Neuronal stem cell (in vitro differentiated cells): Measurements from ENCODE around the gene ATP8B2.
"Not testable (repeated sequence)": the region's sequence is repeated elsewhere in the genome, so short reads cannot be mapped to it uniquely, and the experiment has no call there.

Source experiments
- DNase-seq: peaks from one replicate; pipeline ENCODE4 v3.0.0-alpha.2; 2013; ENCODE audit warnings: low spot score
- H2AFZ ChIP-seq: one replicate; pipeline ENCODE4 v1.6.1; 2013; ENCODE audit warnings: mild to moderate bottlenecking, low read length, inconsistent platforms
- H2AK5ac ChIP-seq: 2 replicates; pipeline ENCODE4 v1.6.1; 2013; ENCODE audit warnings: low read depth, mild to moderate bottlenecking, inconsistent platforms, low read length, moderate library complexity, mixed read lengths
- H2BK120ac ChIP-seq: 2 replicates; pipeline ENCODE4 v1.6.1; 2013; ENCODE audit warnings: low read depth, mild to moderate bottlenecking, inconsistent platforms, low read length, moderate library complexity, mixed read lengths
- H2BK12ac ChIP-seq: one replicate; pipeline ENCODE4 v1.6.1; 2013; ENCODE audit warnings: low read length, inconsistent platforms
- H2BK15ac ChIP-seq: 2 replicates; pipeline ENCODE4 v1.6.1; 2013; ENCODE audit warnings: mild to moderate bottlenecking, low read length, inconsistent platforms, mixed read lengths
- H2BK5ac ChIP-seq: one replicate; pipeline ENCODE4 v1.6.1; 2013; ENCODE audit warnings: inconsistent platforms, mild to moderate bottlenecking, low read length, moderate library complexity
- H3K14ac ChIP-seq: one replicate; pipeline ENCODE4 v1.6.1; 2013; ENCODE audit warnings: low read length, inconsistent platforms
- H3K18ac ChIP-seq: 2 replicates; pipeline ENCODE4 v1.6.1; 2013; ENCODE audit warnings: low read length, inconsistent platforms
- H3K23ac ChIP-seq: 2 replicates; pipeline ENCODE4 v1.6.1; 2013; ENCODE audit warnings: low read depth, mild to moderate bottlenecking, mixed read lengths, low read length, inconsistent platforms; ENCODE audit not compliant: poor library complexity
- H3K27ac ChIP-seq: replicated peaks from 3 replicates; pipeline ENCODE4 v1.5.1; 2013; ENCODE audit warnings: low read length, inconsistent platforms
- H3K27me3 ChIP-seq, 3 experiments: 2 replicates each; pipeline ENCODE4 v1.6.1; 2013; ENCODE audit warnings: low read length in 3 of 3, mild to moderate bottlenecking in 2 of 3, inconsistent platforms in 1 of 3, low read depth in 1 of 3, mixed read lengths in 1 of 3, moderate library complexity in 1 of 3; ENCODE audit not compliant: control insufficient read depth in 3 of 3, insufficient read depth in 3 of 3
- H3K36me3 ChIP-seq, 2 donors: replicated peaks in 1 of 2; 2 replicates each; pipeline ENCODE4 v1.6.1; 2013; ENCODE audit warnings: low read length in 2 of 2; ENCODE audit not compliant: control insufficient read depth in 2 of 2, insufficient read depth in 2 of 2
- H3K4ac ChIP-seq: 2 replicates; pipeline ENCODE4 v1.6.1; 2013; ENCODE audit warnings: inconsistent platforms, mild to moderate bottlenecking, low read length, moderate library complexity
- H3K4me1 ChIP-seq, 2 donors: 1 replicate in 1 of 2; 2 replicates in 1 of 2; pipeline ENCODE4 v1.6.1; 2013; ENCODE audit warnings: low read length in 2 of 2, low read depth in 1 of 2; ENCODE audit not compliant: control insufficient read depth in 2 of 2, insufficient read depth in 1 of 2
- H3K4me2 ChIP-seq: one replicate; pipeline ENCODE4 v1.6.1; 2013; ENCODE audit warnings: mild to moderate bottlenecking, low read length, inconsistent platforms; ENCODE audit not compliant: insufficient read depth, poor library complexity, severe bottlenecking
- H3K4me3 ChIP-seq, 2 donors: 2 replicates each; pipeline ENCODE4 v1.5.1; 2013; ENCODE audit warnings: low read length in 2 of 2, mild to moderate bottlenecking in 2 of 2, inconsistent platforms in 1 of 2, moderate library complexity in 1 of 2
- H3K79me1 ChIP-seq: one replicate; pipeline ENCODE4 v1.6.1; 2013; ENCODE audit warnings: low read depth, mild to moderate bottlenecking, inconsistent platforms, low read length, moderate library complexity
- H3K9ac ChIP-seq: one replicate; pipeline ENCODE4 v1.6.1; 2013; ENCODE audit warnings: mild to moderate bottlenecking, low read depth, low read length, inconsistent platforms; ENCODE audit not compliant: poor library complexity
- H3K9me3 ChIP-seq, 2 donors: replicated peaks in 1 of 2; 2 replicates each; pipeline versions ENCODE3 to v1.6.1; 2013; ENCODE audit warnings: low read length in 2 of 2, mild to moderate bottlenecking in 2 of 2, inconsistent platforms in 1 of 2, low read depth in 1 of 2, mixed read lengths in 1 of 2, moderate library complexity in 1 of 2; ENCODE audit not compliant: control insufficient read depth in 2 of 2, insufficient read depth in 1 of 2
- H4K8ac ChIP-seq: one replicate; pipeline ENCODE4 v1.6.1; 2013; ENCODE audit warnings: low read depth, mild to moderate bottlenecking, inconsistent platforms, low read length, moderate library complexity
- H4K91ac ChIP-seq: one replicate; pipeline ENCODE4 v1.6.1; 2013; ENCODE audit warnings: low read length, low read depth, mild to moderate bottlenecking, inconsistent platforms; ENCODE audit not compliant: poor library complexity
- WGBS, 2 donors: extraction: QIAGEN DNeasy Blood & Tissue Kit; methylation state at CpG; one replicate each; pipeline ENCODE4 v1.1.7; 2013; ENCODE audit warnings: missing lambda C conversion rate in 2 of 2, mixed read lengths in 1 of 2; ENCODE audit not compliant: insufficient read length in 2 of 2, insufficient replicate concordance in 1 of 2; ENCODE audit errors: extremely low coverage in 2 of 2; 5-methylcytosine and 5-hydroxymethylcytosine counted together

The ATP8B2 gene

DNA sequence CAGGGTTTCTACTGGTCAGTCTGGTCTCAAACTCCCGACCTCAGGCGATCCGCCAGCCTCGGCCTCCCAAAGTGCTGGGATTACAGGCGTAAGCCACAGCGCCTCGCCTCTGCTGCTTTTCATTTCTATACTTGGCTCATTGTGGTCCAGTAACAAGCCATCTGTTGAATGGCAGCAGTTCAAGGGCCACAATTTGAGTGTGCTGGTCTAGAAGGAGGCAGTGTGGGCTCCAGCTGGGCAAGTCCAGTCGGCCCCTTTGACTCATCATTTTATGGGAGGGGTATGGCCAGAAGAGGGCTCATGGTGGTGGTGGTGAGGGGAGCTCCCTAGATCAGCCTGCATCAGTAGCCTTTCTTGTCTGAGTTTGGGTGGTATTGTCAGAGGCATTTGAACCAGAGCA is 33.2 kb downstream of the ATP8B2 start:
- Histone ChIP-seq H3K79me1 (no peaks in the 10 kb centered on the region), H2BK15ac (no peak overlapping the region), H4K91ac (no peak overlapping the region), H2BK12ac (no peak overlapping the region), H3K4me1 (peaks cover 2 to 9% of the 10 kb centered on the region in 2 donors), H3K23ac (no peak overlapping the region), H3K4me2 (no peak overlapping the region), H2BK120ac (no peak overlapping the region), H3K27me3 (no peaks in the 10 kb centered on the region), H2AFZ (peak overlapping the region; percentile 34), H3K18ac (no peak overlapping the region), H4K8ac (no peak overlapping the region), H3K4me3 (no peak overlapping the region), H2AK5ac (no peak overlapping the region), H3K9me3 (peaks cover 0 to 4% of the 10 kb centered on the region in 2 donors), H2BK5ac (no peak overlapping the region), H3K4ac (no peak overlapping the region), H3K14ac (no peak overlapping the region), H3K36me3 (no peaks in the 10 kb centered on the region), H3K27ac (no peak overlapping the region), H3K9ac (no peak overlapping the region)
- WGBS, 2 donors: no CpG with 5 or more reads among the region's 8 CpGs
- no peak for DNase-seq

DNA sequence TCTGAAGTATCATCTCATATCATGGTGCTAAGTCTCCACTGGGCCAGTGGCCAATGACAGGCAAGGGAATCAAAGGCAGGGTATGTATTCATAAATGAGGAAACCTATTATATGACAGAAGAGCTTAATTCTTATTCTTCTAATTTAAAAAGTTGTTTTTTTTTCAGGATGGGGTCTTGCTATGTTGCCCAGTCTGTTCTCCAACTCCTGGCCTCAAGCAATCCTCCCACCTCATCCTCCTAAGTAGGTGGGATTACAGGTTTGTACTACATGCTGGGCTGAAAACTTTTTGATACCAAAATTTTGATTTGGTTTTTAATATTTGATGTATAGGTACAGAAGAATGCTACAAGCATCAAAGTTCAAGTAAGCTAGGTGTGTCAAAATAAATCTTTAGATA is 35.0 kb downstream of the ATP8B2 start:
- Histone ChIP-seq H4K8ac (no peak overlapping the region), H3K4me1 (no peaks in the 10 kb centered on the region), H3K79me1 (no peaks in the 10 kb centered on the region), H2BK120ac (no peak overlapping the region), H3K27ac (no peak overlapping the region), H3K9ac (no peak overlapping the region), H3K23ac (no peak overlapping the region), H2BK12ac (no peak overlapping the region), H3K4me2 (no peak overlapping the region), H2AFZ (no peak overlapping the region), H3K27me3 (no peaks in the 10 kb centered on the region), H4K91ac (no peak overlapping the region), H3K4ac (no peak overlapping the region), H3K14ac (no peak overlapping the region), H3K18ac (no peak overlapping the region), H2BK5ac (no peak overlapping the region), H3K4me3 (no peak overlapping the region), H2AK5ac (no peak overlapping the region), H3K36me3 (no peaks in the 10 kb centered on the region), H2BK15ac (no peak overlapping the region), H3K9me3 (peaks cover 0 to 4% of the 10 kb centered on the region in 2 donors)
- DNase-seq: no peak

DNA sequence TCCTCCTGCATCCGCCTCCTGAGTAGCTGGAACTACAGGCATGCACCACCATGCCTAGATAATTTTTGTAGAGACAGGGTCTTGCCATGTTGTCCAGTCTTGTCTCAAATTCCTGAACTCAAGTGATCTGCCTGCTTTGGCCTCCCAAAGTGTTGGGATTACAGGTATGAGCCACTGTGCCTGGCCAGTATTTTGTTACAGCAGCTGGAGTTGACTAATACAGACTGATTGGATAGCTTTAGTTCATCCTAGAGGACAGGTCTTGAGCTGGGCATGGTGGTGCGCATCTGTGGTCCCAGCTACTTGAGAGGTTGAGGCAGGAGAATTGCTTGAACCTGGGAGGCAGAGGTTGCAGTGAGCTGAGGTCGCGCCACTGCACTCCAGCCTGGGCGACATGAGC is 35.6 kb downstream of the ATP8B2 start:
- not testable (repeated sequence) for H3K36me3 ChIP-seq
- WGBS, 2 donors: no CpG with 5 or more reads among the region's 5 CpGs

DNA sequence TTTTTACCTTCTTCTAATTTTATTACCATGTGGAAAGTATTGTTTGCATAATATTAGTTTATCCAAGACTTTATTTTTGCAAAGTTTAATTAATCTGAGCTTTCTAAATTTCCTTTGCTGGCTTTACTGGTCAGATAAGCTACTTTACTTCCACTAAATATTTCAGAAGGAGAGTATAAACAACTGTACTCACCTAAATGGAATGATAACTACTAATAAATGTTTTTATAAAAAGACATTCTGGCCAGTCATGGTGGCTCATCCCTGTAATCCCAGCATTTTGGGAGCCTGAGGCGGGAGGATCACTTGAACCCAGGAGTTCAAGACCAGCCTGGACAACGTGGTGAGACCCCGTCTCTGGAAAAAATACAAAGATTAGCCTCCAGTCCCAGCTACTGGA is 36.0 kb downstream of the ATP8B2 start:
- H2AK5ac ChIP-seq: no peak overlapping the region
- no peaks in the 10 kb centered on the region for H3K4me1 ChIP-seq
- H3K79me1 ChIP-seq: no peaks in the 10 kb centered on the region
- H3K36me3 ChIP-seq: no peaks in the 10 kb centered on the region
- H2BK12ac ChIP-seq: no peak overlapping the region
- H3K27ac ChIP-seq: no peak overlapping the region
- H4K8ac ChIP-seq: no peak overlapping the region
- no peak overlapping the region for H2BK120ac ChIP-seq
- H2BK5ac ChIP-seq: no peak overlapping the region
- no peak overlapping the region for H2BK15ac ChIP-seq
- H3K27me3 ChIP-seq: no peaks in the 10 kb centered on the region
- no peak overlapping the region for H2AFZ ChIP-seq
- no peak overlapping the region for H3K9ac ChIP-seq
- H3K4ac ChIP-seq: no peak overlapping the region
- no peak overlapping the region for H3K14ac ChIP-seq
- WGBS, 2 donors: no CpG with 5 or more reads among the region's 3 CpGs
- no peak overlapping the region for H3K18ac ChIP-seq
- peaks cover 0 to 4% of the 10 kb centered on the region in 2 donors for H3K9me3 ChIP-seq
- H3K23ac ChIP-seq: no peak overlapping the region
- no peak overlapping the region for H3K4me3 ChIP-seq
- H3K4me2 ChIP-seq: no peak overlapping the region
- DNase-seq: no peak
- H4K91ac ChIP-seq: no peak overlapping the region

More for the DNA sequence above, 35.6 kb downstream of the ATP8B2 start:
- not testable (repeated sequence) for H3K4me2 ChIP-seq, H4K8ac ChIP-seq, H3K23ac ChIP-seq, H3K4me3 ChIP-seq, H2AFZ ChIP-seq, H2BK15ac ChIP-seq, H2BK12ac ChIP-seq, H3K27me3 ChIP-seq, H3K27ac ChIP-seq, H3K14ac ChIP-seq, H3K9me3 ChIP-seq, H2BK120ac ChIP-seq, H3K4me1 ChIP-seq, H3K9ac ChIP-seq, H2AK5ac ChIP-seq, H2BK5ac ChIP-seq, H4K91ac ChIP-seq, H3K18ac ChIP-seq, H3K79me1 ChIP-seq, DNase-seq, H3K4ac ChIP-seq
